ENCODE measurements around the gene PAXX. TPM values are rescaled to one million over a fixed set of nuclear protein-coding genes. Genes with fewer than 3 reads are reported as not detected.

PAXX gene
- total RNA-seq, 3 donors from 2014 or later (not counting 1 experiment from before 2014, with no cell fraction given) = 161 to 188 (median 161) TPM

DNA sequence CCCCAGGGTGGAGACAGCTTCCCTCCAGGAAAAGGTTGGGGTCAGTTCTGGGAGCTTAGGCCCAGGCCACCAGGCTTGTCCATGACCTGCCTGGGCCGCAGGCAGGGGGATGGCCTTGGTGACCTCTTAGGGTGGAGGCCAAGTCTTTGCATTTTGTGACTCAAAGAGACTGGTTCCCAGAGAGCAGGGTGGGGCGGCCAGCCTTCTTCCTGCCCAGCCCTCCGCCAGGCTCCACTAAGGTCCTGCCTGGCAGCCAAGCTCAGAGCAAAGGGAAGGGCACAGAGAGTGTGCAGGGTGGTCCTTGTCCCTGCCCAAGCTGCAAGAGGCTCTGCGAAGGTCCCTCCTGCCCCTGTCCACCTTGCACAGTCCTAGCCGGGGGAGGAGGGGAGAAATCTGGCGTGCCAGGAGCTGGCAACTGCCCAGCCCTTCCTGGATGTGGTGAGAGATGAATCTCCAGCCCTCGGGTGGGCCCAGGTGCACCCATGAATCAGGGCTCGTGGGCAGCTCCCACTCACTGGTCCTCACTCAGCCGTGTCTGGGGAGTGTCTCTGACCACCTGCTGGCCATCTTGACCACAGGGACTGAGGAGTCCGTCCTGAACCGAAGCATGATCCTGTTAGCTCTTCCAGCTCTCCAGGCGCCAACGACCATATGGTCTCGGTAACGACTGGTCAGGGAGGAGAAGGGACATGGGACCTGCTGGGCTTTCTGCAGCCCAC lies 17.2 kb upstream of the PAXX start:
- DNase-seq = peak in 1 of 2 donors; percentile 45
- intact Hi-C loops (cut with micrococcal nuclease) = no loop called here

DNA sequence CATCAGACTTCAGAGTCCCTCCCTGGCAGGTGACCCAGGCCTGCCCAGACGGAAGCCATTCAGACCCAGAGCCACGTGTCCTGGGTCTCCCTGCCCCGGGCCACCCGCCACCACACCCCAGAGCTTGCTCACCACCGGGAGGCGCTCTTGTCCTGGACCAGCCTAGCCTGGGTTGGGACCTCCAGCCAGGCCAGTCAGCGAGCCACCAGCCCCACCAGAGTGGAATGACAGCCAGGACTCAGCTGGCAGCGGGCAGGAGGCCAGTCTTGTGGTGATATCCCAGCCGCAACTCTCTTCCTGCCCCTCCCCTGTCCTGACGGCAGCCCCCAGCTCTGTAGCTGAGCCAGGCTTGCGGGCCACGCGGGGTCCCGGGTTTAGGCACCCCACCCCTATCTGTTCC lies 16.6 kb upstream of the PAXX start:
- 10% methylated on average over 14 of the region's 14 CpGs for WGBS (ENCODE audit: insufficient coverage)
- Histone ChIP-seq H3K36me3 (ENCODE audit: control insufficient read depth, insufficient read depth, low read length) (no peaks in the 10 kb centered on the region), H3K4me3 (ENCODE audit: low read length) (peak overlapping the region; percentile 26), H3K27me3 (ENCODE audit: control insufficient read depth, insufficient read depth, low read length) (no peaks in the 10 kb centered on the region), H3K27ac (ENCODE audit: low read length) (peak overlapping the region; percentile 51), H3K4me1 (ENCODE audit: control insufficient read depth, insufficient read depth, low read length) (peaks cover 59% of the 10 kb centered on the region), H3K9me3 (ENCODE audit: control insufficient read depth, insufficient read depth, low read length) (no peaks in the 10 kb centered on the region)
- intact Hi-C loops (cut with micrococcal nuclease) = no loop called here
- Mint-ChIP-seq H3K4me1 (peaks cover 6 to 39% of the 10 kb centered on the region in 2 donors), H3K4me3 (peak overlapping the region; percentile 83), H3K36me3 (no peaks in the 10 kb centered on the region), H3K27me3 (ENCODE audit: low read depth in 2 of 2) (no peaks in the 10 kb centered on the region), H3K9me3 (no peaks in the 10 kb centered on the region), H3K27ac (peak overlapping the region; percentile 78 to 80)
- TF ChIP-seq, protein P1, sequence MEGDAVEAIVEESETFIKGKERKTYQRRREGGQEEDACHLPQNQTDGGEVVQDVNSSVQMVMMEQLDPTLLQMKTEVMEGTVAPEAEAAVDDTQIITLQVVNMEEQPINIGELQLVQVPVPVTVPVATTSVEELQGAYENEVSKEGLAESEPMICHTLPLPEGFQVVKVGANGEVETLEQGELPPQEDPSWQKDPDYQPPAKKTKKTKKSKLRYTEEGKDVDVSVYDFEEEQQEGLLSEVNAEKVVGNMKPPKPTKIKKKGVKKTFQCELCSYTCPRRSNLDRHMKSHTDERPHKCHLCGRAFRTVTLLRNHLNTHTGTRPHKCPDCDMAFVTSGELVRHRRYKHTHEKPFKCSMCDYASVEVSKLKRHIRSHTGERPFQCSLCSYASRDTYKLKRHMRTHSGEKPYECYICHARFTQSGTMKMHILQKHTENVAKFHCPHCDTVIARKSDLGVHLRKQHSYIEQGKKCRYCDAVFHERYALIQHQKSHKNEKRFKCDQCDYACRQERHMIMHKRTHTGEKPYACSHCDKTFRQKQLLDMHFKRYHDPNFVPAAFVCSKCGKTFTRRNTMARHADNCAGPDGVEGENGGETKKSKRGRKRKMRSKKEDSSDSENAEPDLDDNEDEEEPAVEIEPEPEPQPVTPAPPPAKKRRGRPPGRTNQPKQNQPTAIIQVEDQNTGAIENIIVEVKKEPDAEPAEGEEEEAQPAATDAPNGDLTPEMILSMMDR (IDR thresholded peaks at IDR 0.05) = peak; percentile 44
- peak in 1 of 2 donors; percentile 55 for DNase-seq
- ATAC-seq = peak; percentile 11 to 19 (median 17)

More for the DNA sequence above, 17.2 kb upstream of the PAXX start:
- H3K36me3 ChIP-seq (ENCODE audit: control insufficient read depth, insufficient read depth, low read length) = no peaks in the 10 kb centered on the region
- Mint-ChIP-seq H3K4me1 (peaks cover 6 to 41% of the 10 kb centered on the region in 2 donors), H3K36me3 (no peaks in the 10 kb centered on the region), H3K4me3 (peak overlapping the region; percentile 83), H3K27me3 (ENCODE audit: low read depth in 2 of 2) (no peaks in the 10 kb centered on the region), H3K9me3 (no peaks in the 10 kb centered on the region), H3K27ac (peak overlapping the region; percentile 78 to 80)
- no peaks in the 10 kb centered on the region for H3K9me3 ChIP-seq (ENCODE audit: control insufficient read depth, insufficient read depth, low read length)
- ATAC-seq = no peak
- TF ChIP-seq, protein P1 (IDR thresholded peaks at IDR 0.05) = no peak
- H3K4me1 ChIP-seq (ENCODE audit: control insufficient read depth, insufficient read depth, low read length) = peaks cover 59% of the 10 kb centered on the region
- H3K4me3 ChIP-seq (ENCODE audit: low read length) = peak overlapping the region; percentile 26
- H3K27me3 ChIP-seq (ENCODE audit: control insufficient read depth, insufficient read depth, low read length) = no peaks in the 10 kb centered on the region
- 34% methylated on average over 15 of the region's 15 CpGs for WGBS (ENCODE audit: insufficient coverage)
- H3K27ac ChIP-seq (ENCODE audit: low read length) = peak overlapping the region; percentile 51

DNA sequence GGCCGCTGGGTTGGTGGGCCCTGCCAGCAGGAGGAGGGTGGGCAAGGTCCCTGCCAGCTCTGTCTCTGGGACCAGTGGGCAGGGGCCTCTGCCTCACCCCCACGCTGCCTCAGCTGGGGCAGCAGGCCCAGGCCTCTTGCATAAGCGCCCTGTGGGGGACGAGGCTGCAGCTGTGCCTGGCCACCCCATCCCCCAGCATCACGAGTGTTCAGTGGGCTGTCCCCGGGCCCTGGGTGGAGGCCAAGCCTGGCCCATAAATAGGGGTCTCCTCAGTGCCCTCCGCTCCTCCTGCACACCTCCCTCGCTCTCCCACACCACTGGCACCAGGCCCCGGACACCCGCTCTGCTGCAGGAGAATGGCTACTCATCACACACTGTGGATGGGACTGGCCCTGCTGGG lies 15.0 kb upstream of the PAXX start, which contains the start of gene PTGDS:
PTGDS (plus strand) TSS at position 282 of the 400 bp plus-strand sequence; CDS start at position 357, 75 bp downstream.
- intact Hi-C loops (cut with micrococcal nuclease) = no loop called here
- DNase-seq (no peak), ATAC-seq (no peak)
- Mint-ChIP-seq H3K27ac (peak within 1 kb of the TSS; percentile 78 to 80), H3K27me3 (ENCODE audit: low read depth in 2 of 2) (no peaks in the 10 kb centered on the region), H3K4me3 (peak within 1 kb of the TSS; percentile 83), H3K9me3 (no peaks in the 10 kb centered on the region), H3K36me3 (no peaks in the 10 kb centered on the region), H3K4me1 (peaks cover 6 to 39% of the 10 kb centered on the region in 2 donors)
- no peaks in the 10 kb centered on the region for H3K27me3 ChIP-seq (ENCODE audit: control insufficient read depth, insufficient read depth, low read length)
- H3K9me3 ChIP-seq (ENCODE audit: control insufficient read depth, insufficient read depth, low read length) = no peaks in the 10 kb centered on the region
- TF ChIP-seq, protein P1 (IDR thresholded peaks at IDR 0.05) = no peak
- H3K27ac ChIP-seq (ENCODE audit: low read length) = peak within 1 kb of the TSS; percentile 48
- H3K36me3 ChIP-seq (ENCODE audit: control insufficient read depth, insufficient read depth, low read length) = no peaks in the 10 kb centered on the region
- peaks cover 59% of the 10 kb centered on the region for H3K4me1 ChIP-seq (ENCODE audit: control insufficient read depth, insufficient read depth, low read length)
- 83% methylated on average over 10 of the region's 10 CpGs for WGBS (ENCODE audit: insufficient coverage)
- H3K4me3 ChIP-seq (ENCODE audit: low read length) = peak within 1 kb of the TSS; percentile 44

Data from natural killer cell (primary cell).